Measurements from ENCODE around the gene CDH13. TPM values are rescaled to one million over a fixed set of nuclear protein-coding genes. Genes with fewer than 3 reads are reported as not detected.

Gene CDH13
- total RNA-seq, 1 donor from 2014 or later: 45.1 TPM

DNA sequence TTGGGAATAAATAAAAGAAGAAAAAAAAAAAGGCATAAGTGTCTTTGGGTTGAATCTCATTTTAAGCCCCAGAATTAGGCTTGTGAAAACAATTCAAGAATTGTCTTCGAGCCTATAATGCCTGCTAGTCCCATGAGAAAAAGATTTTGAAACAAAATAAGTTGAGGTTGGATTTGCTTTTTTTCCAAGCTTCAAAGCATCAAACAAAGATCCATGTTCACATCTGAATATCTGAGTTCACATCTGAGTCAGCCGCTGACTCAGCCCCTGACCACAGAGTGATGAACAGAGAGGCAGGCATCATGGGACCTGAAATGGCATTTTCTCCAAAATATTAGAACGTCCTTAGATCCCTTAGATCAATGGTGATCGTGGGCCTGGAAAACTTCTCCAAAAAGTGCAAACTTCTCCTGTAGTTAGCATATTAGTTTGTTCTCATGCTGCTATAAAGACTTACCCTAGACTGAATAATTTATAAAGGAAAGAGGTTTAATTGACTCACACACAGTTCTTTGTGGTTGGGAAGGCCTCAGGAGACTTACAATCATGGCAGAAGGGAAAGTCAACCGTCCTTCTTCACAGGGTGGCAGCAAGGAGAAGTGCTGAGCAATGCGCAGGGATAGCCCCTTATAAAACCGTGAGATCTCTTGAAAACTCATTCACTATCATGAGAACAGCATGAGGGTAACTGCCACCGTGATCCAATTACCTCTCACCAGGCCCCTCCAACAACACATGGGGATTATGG is 886.4 kb downstream of the CDH13 start:
- TF ChIP-seq, protein P1, sequence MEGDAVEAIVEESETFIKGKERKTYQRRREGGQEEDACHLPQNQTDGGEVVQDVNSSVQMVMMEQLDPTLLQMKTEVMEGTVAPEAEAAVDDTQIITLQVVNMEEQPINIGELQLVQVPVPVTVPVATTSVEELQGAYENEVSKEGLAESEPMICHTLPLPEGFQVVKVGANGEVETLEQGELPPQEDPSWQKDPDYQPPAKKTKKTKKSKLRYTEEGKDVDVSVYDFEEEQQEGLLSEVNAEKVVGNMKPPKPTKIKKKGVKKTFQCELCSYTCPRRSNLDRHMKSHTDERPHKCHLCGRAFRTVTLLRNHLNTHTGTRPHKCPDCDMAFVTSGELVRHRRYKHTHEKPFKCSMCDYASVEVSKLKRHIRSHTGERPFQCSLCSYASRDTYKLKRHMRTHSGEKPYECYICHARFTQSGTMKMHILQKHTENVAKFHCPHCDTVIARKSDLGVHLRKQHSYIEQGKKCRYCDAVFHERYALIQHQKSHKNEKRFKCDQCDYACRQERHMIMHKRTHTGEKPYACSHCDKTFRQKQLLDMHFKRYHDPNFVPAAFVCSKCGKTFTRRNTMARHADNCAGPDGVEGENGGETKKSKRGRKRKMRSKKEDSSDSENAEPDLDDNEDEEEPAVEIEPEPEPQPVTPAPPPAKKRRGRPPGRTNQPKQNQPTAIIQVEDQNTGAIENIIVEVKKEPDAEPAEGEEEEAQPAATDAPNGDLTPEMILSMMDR (IDR thresholded peaks at IDR 0.05): no peak
- no peaks in the 10 kb centered on the region for H3K36me3 Mint-ChIP-seq (ENCODE audit: low read depth)
- DNase-seq (ENCODE audit: low spot score): no peak
- H3K9me3 Mint-ChIP-seq (ENCODE audit: low read depth): peaks cover 9% of the 10 kb centered on the region
- H3K4me3 Mint-ChIP-seq (ENCODE audit: unreplicated experiment): no peak overlapping the region
- no peak overlapping the region for H3K27ac Mint-ChIP-seq (ENCODE audit: unreplicated experiment)
- no peaks in the 10 kb centered on the region for H3K4me1 Mint-ChIP-seq (ENCODE audit: low read depth)
- H3K27me3 Mint-ChIP-seq (ENCODE audit: low read depth): no peaks in the 10 kb centered on the region

DNA sequence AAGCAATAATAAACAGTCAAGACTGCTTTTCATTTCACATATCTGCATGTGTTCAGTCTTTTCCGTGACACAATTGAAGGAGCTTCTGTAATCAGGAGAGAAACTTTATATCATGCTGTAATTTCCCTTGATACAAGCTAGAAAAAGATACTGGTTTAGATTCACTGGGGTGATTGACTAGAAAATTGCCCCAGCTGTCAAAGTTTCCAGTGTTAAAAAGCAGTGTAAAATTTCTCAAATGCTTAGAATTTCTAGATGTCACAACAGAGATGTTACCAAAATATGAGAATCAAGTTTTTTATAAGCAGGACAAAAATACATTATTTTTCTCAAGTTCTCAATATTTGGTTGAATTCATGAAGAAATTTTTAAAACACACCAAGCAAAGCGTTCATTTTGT is 888.6 kb downstream of the CDH13 start:
- Mint-ChIP-seq H3K9me3 (ENCODE audit: low read depth) (peaks cover 9% of the 10 kb centered on the region), H3K4me1 (ENCODE audit: low read depth) (no peaks in the 10 kb centered on the region), H3K27me3 (ENCODE audit: low read depth) (no peaks in the 10 kb centered on the region), H3K27ac (ENCODE audit: unreplicated experiment) (no peak overlapping the region), H3K4me3 (ENCODE audit: unreplicated experiment) (no peak overlapping the region), H3K36me3 (ENCODE audit: low read depth) (no peaks in the 10 kb centered on the region)
- TF ChIP-seq, protein P1 (IDR thresholded peaks at IDR 0.05): no peak
- DNase-seq (ENCODE audit: low spot score): no peak

DNA sequence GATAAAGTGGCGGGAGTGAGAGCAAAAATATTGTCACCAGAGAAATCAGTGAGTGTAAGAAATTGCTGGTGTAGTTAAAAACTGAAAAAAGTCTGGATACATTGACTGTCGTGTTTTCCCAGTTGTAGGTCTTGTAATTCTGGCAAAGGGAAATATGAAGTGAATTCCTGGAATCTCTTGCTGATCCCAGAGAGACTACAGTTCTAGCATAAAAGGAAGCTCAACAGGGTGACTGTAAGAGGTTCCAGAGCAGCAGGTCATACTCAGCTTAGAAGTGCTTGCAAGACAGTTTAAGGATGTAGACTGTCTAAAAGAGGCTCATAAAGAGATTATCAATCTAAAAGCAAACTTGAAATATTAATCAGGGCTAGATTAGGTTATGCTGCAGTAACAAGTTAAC is 890.2 kb downstream of the CDH13 start:
- H3K36me3 Mint-ChIP-seq (ENCODE audit: low read depth): no peaks in the 10 kb centered on the region
- no peak overlapping the region for H3K27ac Mint-ChIP-seq (ENCODE audit: unreplicated experiment)
- no peak for DNase-seq (ENCODE audit: low spot score)
- H3K4me3 Mint-ChIP-seq (ENCODE audit: unreplicated experiment): no peak overlapping the region
- peaks cover 9% of the 10 kb centered on the region for H3K9me3 Mint-ChIP-seq (ENCODE audit: low read depth)
- no peaks in the 10 kb centered on the region for H3K27me3 Mint-ChIP-seq (ENCODE audit: low read depth)
- no peaks in the 10 kb centered on the region for H3K4me1 Mint-ChIP-seq (ENCODE audit: low read depth)
- TF ChIP-seq, protein P1 (IDR thresholded peaks at IDR 0.05): no peak

DNA sequence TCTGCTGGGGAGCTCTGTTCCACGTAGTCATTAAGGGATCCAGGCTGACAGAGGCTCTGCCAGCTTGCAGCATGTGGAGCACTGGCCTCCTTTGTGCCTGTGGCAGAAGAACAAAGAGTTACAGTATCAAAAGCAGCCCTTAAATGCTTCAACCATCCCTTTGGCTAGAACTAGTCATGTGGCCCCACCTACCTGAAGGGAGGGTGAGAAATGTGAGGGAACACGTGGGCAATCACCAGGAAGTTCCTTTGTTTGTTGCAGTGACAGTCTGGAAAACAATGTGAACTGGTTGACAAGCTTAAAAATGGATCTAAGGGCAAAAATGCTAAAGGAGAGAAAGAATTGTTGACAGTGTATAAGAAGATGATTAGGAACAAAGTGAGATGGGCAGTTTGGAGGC is 890.6 kb downstream of the CDH13 start:
- H3K27me3 Mint-ChIP-seq (ENCODE audit: low read depth): no peaks in the 10 kb centered on the region
- TF ChIP-seq, protein P1 (IDR thresholded peaks at IDR 0.05): no peak
- H3K36me3 Mint-ChIP-seq (ENCODE audit: low read depth): no peaks in the 10 kb centered on the region
- no peak overlapping the region for H3K27ac Mint-ChIP-seq (ENCODE audit: unreplicated experiment)
- H3K4me1 Mint-ChIP-seq (ENCODE audit: low read depth): no peaks in the 10 kb centered on the region
- H3K9me3 Mint-ChIP-seq (ENCODE audit: low read depth): peaks cover 9% of the 10 kb centered on the region
- DNase-seq (ENCODE audit: low spot score): no peak
- H3K4me3 Mint-ChIP-seq (ENCODE audit: unreplicated experiment): no peak overlapping the region

DNA sequence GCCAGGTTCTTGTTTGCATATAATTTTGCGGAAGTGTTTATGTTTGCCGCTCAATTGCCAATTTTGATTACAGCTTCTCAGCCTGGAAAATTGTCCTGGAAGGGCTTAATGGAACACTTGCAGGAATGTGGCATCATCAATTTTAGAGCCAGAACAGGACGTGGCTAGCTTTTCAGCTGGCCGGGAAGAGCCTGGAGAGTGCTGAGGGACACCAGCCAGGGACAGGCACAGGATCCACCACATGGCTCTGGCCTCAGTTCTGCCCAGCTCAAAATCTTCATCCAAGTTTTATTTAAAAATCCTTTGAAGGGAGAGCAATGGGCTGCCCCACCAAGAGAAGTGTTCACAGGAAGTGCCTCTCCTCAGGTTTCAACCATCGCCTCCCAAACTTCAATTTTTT is 893.8 kb downstream of the CDH13 start:
- TF ChIP-seq, protein P1 (IDR thresholded peaks at IDR 0.05): no peak
- peaks cover 12% of the 10 kb centered on the region for H3K9me3 Mint-ChIP-seq (ENCODE audit: low read depth)
- no peaks in the 10 kb centered on the region for H3K4me1 Mint-ChIP-seq (ENCODE audit: low read depth)
- no peak overlapping the region for H3K4me3 Mint-ChIP-seq (ENCODE audit: unreplicated experiment)
- H3K27me3 Mint-ChIP-seq (ENCODE audit: low read depth): no peaks in the 10 kb centered on the region
- H3K36me3 Mint-ChIP-seq (ENCODE audit: low read depth): no peaks in the 10 kb centered on the region
- no peak overlapping the region for H3K27ac Mint-ChIP-seq (ENCODE audit: unreplicated experiment)
- no peak for DNase-seq (ENCODE audit: low spot score)
